Loucy (cell line): Measurements from ENCODE around the gene CORO2B.

Experiments used
- CTCF ChIP-seq: fragments of 200-600 bp; sonication (generic); conservative IDR thresholded peaks from 2 replicates; pipeline ENCODE4 v1.5.1; 2014; ENCODE audit warnings: mild to moderate bottlenecking, antibody characterized with exemption, low read length
- EZH2phosphoT487 ChIP-seq: fragments of 200-600 bp; IDR thresholded peaks from 2 replicates; pipeline ENCODE4 v1.6.1; 2018; ENCODE audit warnings: antibody characterized with exemption, mild to moderate bottlenecking, moderate library complexity, borderline replicate concordance

DNA sequence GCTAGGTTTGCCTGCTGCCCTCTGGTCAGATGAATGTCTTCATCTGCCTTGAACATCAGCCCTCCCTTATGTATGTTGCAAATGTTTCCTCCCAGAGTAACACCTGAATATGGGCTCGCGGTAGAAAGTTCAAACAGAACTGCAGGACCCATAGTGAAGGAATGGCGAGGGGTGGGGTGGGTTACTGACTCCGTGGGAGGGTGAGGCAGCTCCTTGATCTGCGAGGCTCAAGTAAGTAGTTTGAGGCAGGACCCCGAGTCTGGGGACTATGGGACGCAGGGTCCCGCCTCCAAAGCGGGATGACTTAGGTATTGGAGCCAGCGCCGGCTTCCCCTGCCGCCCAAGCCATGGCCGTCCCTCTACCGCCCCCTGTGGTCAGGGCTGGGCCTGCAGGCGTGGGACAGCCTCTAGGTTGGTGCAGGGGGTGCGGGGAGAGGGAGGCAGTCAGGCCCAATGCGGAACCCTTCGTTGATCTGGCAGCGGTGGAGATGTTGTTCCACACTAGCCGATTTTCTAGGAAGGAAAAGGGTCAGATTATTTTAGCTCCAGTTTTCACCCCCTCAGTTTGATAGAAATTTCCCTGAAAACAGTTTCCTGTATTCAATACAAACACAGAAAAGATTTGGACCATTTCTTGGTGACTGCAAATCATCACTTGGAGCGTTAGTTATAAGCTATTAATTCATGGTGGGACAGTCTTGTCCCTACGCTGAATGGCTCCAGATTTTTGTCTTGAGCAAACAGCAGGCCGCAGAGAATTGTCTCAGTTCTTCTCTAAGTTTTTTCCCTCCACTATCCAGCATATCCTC lies 72.3 kb downstream of the CORO2B start:
- TF ChIP-seq CTCF (peak; percentile 66), EZH2phosphoT487 (no peak)
